Cardiac muscle cell (in vitro differentiated cells and primary cell): Measurements from ENCODE around the gene ENPP7. TPM values are rescaled to one million over a fixed set of nuclear protein-coding genes. Genes with fewer than 3 reads are reported as not detected.

Source experiments
- DNase-seq, 2 donors: peaks; one replicate each; pipeline versions ENCODE4 v3.0.0 to v3.0.0-alpha.2; 2010 to 2017; ENCODE audit warnings: low read depth in 1 of 2, low spot score in 1 of 2
- H3K27ac ChIP-seq: fragments of 200-600 bp; sonication (generic); 2 replicates; pipeline ENCODE4 v1.5.1; 2016
- H3K27me3 ChIP-seq: fragments of 200-600 bp; sonication (generic); 2 replicates; pipeline ENCODE4 v1.6.0; 2016; ENCODE audit warnings: control low read depth
- H3K36me3 ChIP-seq: fragments of 200-600 bp; sonication (generic); 2 replicates; pipeline ENCODE4 v1.5.1; 2016; ENCODE audit warnings: control low read depth
- H3K4me1 ChIP-seq: fragments of 200-600 bp; sonication (generic); 2 replicates; pipeline ENCODE4 v1.8.1; 2017; ENCODE audit warnings: low read depth, mild to moderate bottlenecking, mixed run types
- H3K4me3 ChIP-seq: fragments of 200-600 bp; sonication (generic); 2 replicates; pipeline ENCODE4 v1.5.1; 2016; ENCODE audit warnings: mild to moderate bottlenecking
- H3K9me3 ChIP-seq: fragments of 200-600 bp; sonication (generic); 2 replicates; pipeline ENCODE4 v1.5.1; 2017; ENCODE audit warnings: low read depth, mild to moderate bottlenecking, control low read depth
- CTCF ChIP-seq: IDR thresholded peaks from 2 replicates; pipeline ENCODE4 v1.5.1; 2012; ENCODE audit warnings: low read depth, mild to moderate bottlenecking, low read length
- polyA plus RNA-seq: library from polyadenylated mRNA; unstranded; fragments of >200 nt; fragmentation: Nextera tagmentation; extraction: Ambion mirVana; gene quantifications from 2 replicates; pipeline ENCODE4 v1.2.1, GENCODE V29; 2016
- total RNA-seq: library from RNA; depleted of rRNA; stranded (reverse); fragments of >200 nt; gene quantifications from 2 replicates; pipeline ENCODE4 v1.2.3, GENCODE V29; 2016

The ENPP7 gene
- total and polyA plus RNA-seq, 2 experiments from 2014 or later, result not detected

GRCh38 chr17:79779661-79780365 lies 49.1 kb downstream of the ENPP7 start:
- Histone ChIP-seq H3K4me1 (peaks cover 7% of the 10 kb centered on the region), H3K27me3 (no peaks in the 10 kb centered on the region), H3K27ac (no peak overlapping the region), H3K4me3 (no peak overlapping the region), H3K9me3 (no peaks in the 10 kb centered on the region), H3K36me3 (peaks cover 5% of the 10 kb centered on the region)
- TF ChIP-seq CTCF, result no peak
- no peak for DNase-seq

GRCh38 chr17:79781012-79781650 lies 50.4 kb downstream of the ENPP7 start:
- no peak for TF ChIP-seq CTCF
- Histone ChIP-seq H3K9me3 (no peaks in the 10 kb centered on the region), H3K4me3 (no peak overlapping the region), H3K4me1 (peaks cover 9% of the 10 kb centered on the region), H3K27ac (no peak overlapping the region), H3K36me3 (peaks cover 11% of the 10 kb centered on the region), H3K27me3 (no peaks in the 10 kb centered on the region)
- DNase-seq, result no peak

GRCh38 chr17:79781736-79782575 lies 51.2 kb downstream of the ENPP7 start:
- no peak overlapping the region for H3K27ac ChIP-seq
- peaks cover under 1% of the 10 kb centered on the region for H3K27me3 ChIP-seq
- no peak overlapping the region for H3K4me3 ChIP-seq
- no peaks in the 10 kb centered on the region for H3K9me3 ChIP-seq
- TF ChIP-seq CTCF, result no peak
- H3K4me1 ChIP-seq, result peaks cover 6% of the 10 kb centered on the region
- H3K36me3 ChIP-seq, result peaks cover 11% of the 10 kb centered on the region
- DNase-seq, result no peak

- Histone ChIP-seq H3K27ac (no peak overlapping the region), H3K4me3 (no peak overlapping the region), H3K27me3 (peaks cover 14% of the 10 kb centered on the region), H3K9me3 (no peaks in the 10 kb centered on the region), H3K4me1 (peaks cover 6% of the 10 kb centered on the region), H3K36me3 (peaks cover 11% of the 10 kb centered on the region)
- no peak for DNase-seq
- no peak for TF ChIP-seq CTCF
Measured at GRCh38 chr17:79783891-79784290, 53.1 kb downstream of the ENPP7 start.

GRCh38 chr17:79784353-79785016 lies 53.7 kb downstream of the ENPP7 start:
- no peak for DNase-seq
- Histone ChIP-seq H3K27me3 (peaks cover 20% of the 10 kb centered on the region), H3K9me3 (no peaks in the 10 kb centered on the region), H3K4me3 (no peak overlapping the region), H3K36me3 (peaks cover 11% of the 10 kb centered on the region), H3K4me1 (peaks cover 6% of the 10 kb centered on the region), H3K27ac (no peak overlapping the region)
- TF ChIP-seq CTCF, result no peak
